GM19239 (cell line): Measurements from ENCODE around the gene LCT.
"Not testable (repeated sequence)": the region's sequence is repeated elsewhere in the genome, so short reads cannot be mapped to it uniquely, and the experiment has no call there.

Source experiments
- DNase-seq: peaks from one replicate; pipeline ENCODE4 v3.0.0; 2011; ENCODE audit warnings: low spot score; ENCODE audit not compliant: insufficient read length
- FAIRE-seq: peaks from 2 replicates; lab custom pipeline; 2011; peaks lifted over from hg19 to GRCh38; lab: Jason Lieb, UNC

Gene LCT

GRCh38 chr2:135799738-135800137, 37.2 kb downstream of the LCT start:
- DNase-seq: no peak
- no peak for FAIRE-seq

DNA sequence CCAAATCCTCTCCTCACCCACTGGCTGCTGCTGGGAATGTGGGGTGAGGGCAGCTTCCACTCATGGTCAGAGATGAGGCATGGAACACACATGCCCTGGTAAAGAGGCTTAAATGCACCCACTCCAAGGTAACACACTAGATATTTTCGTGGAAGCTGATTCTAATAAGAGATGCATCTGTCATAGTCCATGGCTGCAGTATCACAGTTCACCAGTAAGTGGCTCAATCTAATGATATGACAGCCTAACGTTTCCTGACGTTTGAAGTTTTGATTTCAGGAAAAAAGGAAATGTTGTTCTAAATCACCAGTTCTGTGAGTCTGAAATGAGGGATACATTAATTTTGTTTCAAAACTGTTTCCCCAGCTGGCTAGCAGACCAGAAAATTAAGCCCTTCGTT, 38.2 kb downstream of the LCT start:
- peak; percentile 53 for FAIRE-seq

DNA sequence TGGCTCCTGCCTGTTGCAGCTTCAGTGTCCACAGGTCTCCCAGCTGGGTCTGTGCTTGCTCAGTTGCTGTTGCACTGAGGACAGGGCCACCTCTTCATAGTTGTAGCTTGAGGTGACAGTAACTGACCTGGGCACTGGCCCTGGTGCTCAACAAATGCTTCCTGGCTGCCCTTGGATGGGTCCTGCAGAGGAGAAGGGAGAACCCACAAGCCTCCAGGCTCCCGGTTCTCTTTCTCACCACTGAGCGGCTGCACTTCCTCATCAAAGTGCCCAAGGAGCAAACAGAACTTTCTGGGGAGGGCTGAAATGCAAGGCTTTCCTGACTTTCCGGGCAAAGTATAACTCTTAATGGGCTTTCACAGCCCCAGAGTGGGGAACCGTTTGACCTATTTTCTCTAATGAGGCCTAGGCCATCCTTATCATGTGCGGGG, 38.7 kb downstream of the LCT start:
- DNase-seq (no peak), FAIRE-seq (no peak)

More for the DNA sequence above, 38.2 kb downstream of the LCT start:
- DNase-seq: no peak

GRCh38 chr2:135797497-135798274, 39.3 kb downstream of the LCT start:
- peak; percentile 71 for DNase-seq

DNA sequence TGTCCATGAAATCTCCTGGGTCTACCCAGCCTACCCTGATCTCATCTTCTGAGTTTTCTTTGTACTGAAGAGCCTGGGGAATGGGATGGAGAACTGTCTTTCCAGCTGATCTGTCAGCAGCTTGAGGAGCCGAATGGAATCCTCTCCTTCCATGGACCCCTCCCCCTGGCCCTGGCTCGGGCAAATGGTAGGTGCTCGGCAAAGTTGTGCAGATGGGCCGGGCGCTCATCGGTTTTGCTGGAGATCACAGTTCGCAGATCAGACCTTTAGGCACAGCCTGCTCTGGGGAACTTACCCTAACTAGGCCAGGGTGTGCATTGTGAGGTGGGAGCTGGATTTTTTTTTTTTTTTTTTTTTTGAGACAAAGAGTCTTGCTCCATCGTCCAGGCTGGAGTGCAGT, 40.4 kb downstream of the LCT start:
- no peak for DNase-seq
- no peak for FAIRE-seq

More at GRCh38 chr2:135797497-135798274, 39.3 kb downstream of the LCT start:
- peak; percentile 93 for FAIRE-seq

GRCh38 chr2:135795641-135796040, 41.3 kb downstream of the LCT start:
- FAIRE-seq, DNase-seq: not testable (repeated sequence)

DNA sequence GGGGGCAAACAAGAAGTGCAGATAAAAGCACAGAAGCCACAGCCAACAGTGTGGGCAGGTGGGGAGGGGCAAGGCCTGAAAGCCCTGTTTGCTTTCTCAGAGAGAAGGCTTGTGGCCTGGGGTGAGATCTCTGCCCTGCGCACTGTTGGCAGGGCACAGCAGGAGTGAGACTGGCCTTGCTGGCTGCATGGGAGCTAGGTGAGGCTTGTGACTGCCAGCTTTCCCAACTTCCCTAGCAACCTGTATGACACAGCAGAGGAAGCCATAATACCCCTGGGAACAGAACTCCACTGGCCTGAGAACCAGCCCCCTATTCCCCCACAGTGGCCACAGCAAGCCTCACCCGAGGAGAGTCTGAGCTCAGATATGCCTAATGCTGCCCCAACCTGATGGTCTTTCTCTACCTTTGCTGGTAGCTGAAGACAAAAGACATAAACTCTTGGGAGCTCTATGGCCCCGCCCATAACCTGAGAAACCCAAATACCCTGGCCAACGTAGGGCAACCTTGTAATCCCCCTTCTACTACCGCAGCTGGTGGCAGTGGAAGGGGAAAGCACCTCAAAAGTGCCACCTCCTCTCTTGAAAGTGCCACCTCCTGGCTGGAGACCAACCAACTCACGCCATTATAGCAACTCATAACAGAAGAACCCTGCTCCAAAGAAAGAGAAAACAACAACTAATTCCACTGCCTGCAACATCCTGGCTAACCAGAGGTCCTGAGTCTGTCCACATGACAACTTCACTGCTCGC, 44.4 kb downstream of the LCT start:
- no peak for DNase-seq
- FAIRE-seq: no peak

DNA sequence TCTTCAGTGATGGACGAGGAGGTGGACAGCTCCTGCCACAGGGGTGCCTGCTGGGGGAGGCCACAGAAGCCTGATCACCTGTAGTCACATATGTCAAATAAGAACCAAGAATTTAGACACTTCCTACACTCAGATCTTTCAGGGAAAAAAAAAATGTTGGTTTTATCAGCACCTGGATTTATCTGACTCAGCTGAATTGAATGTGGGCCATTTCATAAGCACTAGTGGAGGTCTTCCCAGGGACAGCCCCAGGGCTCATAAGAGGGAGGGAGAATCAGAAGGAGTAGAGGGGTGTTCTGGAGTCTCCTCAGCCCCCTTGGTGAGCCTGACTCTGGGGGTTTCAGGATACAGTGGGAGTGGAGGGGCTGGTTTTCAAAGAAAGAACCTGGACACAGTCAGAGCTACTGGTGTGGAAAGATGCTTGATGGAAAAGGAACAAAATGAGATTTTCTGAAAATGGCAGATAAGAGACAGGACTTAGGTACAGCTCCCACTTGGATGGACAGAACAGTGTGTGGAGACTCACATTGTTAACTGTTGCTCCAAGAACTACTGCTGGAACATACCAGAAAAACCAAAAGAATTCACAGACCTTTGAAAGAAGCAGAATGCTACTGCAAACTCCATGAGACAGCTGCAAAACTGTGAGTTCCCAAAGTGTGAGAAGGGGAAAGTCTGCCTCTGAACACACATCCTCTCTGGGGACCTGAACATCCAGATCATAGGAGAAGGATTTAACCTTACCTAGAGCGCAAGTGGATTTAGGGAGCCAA, 45.4 kb downstream of the LCT start:
- no peak for DNase-seq
- no peak for FAIRE-seq

- FAIRE-seq: no peak
- no peak for DNase-seq
Measured at GRCh38 chr2:135790423-135790822, 46.6 kb downstream of the LCT start.

DNA sequence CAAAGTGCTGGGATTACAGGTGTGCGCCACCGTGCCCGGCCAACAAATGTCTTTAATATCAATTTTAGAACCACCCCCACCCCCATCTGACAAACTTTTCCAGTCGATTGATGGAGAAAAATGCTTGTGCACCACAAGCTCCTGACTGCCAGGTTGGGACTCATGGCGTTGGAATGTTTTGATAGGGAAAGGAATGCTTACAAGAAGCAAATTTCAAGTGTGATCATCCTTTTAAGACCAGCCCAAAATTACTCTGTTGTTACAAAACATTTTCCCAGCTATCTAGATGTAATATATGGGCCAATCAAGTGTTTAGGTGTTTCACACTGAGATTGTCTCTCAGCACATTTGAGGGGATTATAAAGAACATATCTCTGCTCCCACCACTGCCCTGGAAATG, 50.2 kb downstream of the LCT start:
- FAIRE-seq (no peak), DNase-seq (no peak)

- no peak for FAIRE-seq
- DNase-seq: no peak
Measured at GRCh38 chr2:135785032-135785431, 52.0 kb downstream of the LCT start.

DNA sequence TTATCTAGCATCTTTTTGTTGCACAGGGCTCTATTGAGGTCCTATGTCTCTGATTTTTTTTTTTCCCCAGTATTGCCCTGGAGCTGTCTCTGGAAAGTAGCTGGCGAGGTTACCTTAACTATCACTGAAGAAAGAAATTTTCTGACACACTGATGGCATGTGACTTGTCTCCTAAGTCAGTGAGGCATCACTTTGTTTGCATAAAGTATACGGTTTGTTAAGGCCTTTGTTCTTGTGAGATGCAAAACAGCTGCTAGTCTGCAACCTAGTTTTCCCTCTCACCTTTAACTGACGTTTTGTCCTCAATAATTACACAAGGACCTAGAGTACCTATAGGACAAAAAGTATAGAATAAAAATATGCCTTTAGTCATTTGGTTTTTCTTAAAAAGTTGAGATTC, 53.5 kb downstream of the LCT start:
- FAIRE-seq: no peak

DNA sequence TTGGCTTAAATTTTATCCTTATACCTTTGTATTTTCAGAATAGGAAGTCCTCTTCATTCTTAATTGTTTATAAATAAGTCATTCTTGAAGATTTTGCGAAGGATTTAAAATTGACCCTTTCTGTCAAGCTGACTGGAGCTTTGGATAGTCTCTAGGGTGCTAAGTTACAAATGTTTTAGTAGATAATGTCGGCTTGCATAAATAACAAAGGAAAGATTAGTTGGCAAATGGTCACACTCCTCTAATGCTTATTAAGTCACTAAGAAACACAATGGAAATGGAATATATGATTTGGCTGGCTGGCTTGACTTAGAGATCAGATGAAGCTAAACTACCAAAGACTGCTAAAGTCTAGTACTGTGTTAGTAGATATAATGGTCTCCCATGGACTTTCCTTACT, 54.8 kb downstream of the LCT start:
- peak; percentile 51 for FAIRE-seq
- DNase-seq: no peak

More for the DNA sequence above, 53.5 kb downstream of the LCT start:
- DNase-seq: no peak

DNA sequence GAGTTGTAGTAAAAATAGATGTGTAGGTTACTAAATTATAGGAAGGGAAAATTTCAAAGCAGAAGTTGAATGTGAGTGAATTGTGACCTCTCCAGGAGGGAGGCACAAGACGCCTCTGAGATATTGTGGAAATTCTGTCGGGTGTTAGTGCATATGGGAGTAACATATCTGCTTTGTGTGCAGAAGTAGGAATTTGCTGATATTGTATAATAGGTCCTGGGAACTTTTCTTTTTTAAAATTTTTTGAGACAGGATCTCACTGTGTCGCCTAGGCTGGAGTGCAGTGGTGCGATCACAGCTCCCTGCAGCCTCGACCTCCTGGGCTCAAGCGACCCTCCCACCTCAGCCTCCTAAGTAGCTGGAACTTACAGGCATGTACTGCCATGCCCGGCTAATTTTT, 60.6 kb downstream of the LCT start:
- FAIRE-seq (no peak), DNase-seq (no peak)

- no peak for FAIRE-seq
- no peak for DNase-seq
Measured at GRCh38 chr2:135775420-135775819, 61.6 kb downstream of the LCT start.

GRCh38 chr2:135773917-135774316, 63.1 kb downstream of the LCT start:
- no peak for DNase-seq
- no peak for FAIRE-seq

GRCh38 chr2:135773319-135773718, 63.7 kb downstream of the LCT start:
- FAIRE-seq (no peak), DNase-seq (no peak)

- FAIRE-seq (no peak), DNase-seq (no peak)
Measured at GRCh38 chr2:135768863-135769262, 68.1 kb downstream of the LCT start.

DNA sequence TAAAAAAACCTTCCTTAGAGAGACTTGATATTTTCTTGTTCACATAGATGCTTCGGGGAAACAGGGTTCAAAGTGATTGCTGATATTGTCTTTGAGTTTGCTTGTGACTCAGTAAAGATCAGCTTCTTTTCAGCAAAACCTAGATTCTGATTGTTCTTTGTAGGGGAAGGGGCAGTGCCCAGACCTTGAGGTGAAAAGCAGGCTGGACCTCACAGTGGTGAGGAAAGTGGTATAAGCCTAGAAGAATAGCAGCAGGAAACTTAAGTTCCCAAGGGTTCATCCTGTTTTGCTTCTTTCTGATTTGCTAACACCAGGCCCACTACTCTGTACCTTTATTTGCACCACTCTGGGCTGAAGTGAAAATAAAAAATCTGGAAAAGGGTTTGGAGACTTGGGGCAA, 74.5 kb downstream of the LCT start:
- DNase-seq: no peak
- no peak for FAIRE-seq

- DNase-seq: no peak
- FAIRE-seq: no peak
Measured at GRCh38 chr2:135762022-135762421, 75.0 kb downstream of the LCT start.

- FAIRE-seq (no peak), DNase-seq (no peak)
Measured at GRCh38 chr2:135756692-135757091, 80.3 kb downstream of the LCT start.
